Right lobe of liver (tissue), 4 donors: Measurements from ENCODE around the gene HIC1.

Experiments used
- POLR2A ChIP-seq: fragments of 450-650 bp; IDR thresholded peaks from one replicate; pipeline ENCODE4 v1.6.1; 2017; ENCODE audit warnings: antibody characterized with exemption, mild to moderate bottlenecking
- TF ChIP-seq, protein P1 (sequence below), 4 donors: fragments of 200-600 bp in 3 of 4; fragments of 450-650 bp in 1 of 4; IDR thresholded peaks; one replicate each; pipeline versions ENCODE4 v1.5.1 to v1.8.0; 2016 to 2022; ENCODE audit warnings: antibody characterized with exemption in 4 of 4, mild to moderate bottlenecking in 2 of 4
- donor health status: DM: no; HTN: no; CAD: no.
- donor health status: DM: no; HTN: no; CAD: no.
- donor health status: DM: no; HTN: yes; CAD: no.

DNA sequence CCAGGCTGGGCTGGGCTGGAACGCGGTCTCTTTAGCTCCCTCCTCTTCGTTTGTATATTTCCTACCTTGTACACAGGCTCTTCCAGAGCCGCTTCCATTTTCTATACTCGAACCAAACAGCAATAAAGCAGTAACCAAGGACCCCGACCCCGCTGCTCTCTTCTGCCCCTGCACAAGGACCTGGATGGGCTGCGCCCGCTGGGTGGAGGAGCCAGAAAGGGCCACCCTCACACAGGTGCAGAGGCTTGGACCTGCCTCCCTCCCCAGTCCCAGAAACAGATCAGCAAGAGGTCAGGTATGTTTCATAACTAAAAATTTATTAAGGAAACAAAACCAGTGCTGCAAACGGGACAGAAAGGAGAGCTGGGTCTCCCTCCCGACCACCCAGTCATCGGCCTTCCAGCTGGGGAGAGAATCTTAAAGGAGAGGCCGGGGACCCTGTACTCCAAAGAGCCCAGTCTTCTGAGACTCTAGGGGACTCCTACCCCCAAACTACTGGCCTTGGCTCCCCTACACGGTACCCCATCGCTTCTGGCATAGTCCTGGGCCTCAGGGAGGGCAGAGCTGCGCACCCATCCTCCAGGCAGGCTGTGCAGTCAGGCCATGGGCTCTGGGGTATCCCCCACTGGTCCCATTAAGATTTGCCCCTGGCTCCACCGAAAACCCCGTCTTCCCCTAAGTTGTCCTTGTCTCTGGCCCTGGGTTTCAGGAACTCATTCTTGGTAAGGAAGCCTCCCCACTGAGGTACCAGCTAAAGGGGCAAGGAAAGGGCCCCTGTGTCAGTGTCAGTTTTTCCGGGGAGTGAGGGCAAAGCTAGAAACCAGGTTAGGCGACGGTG, 4.9 kb downstream of the HIC1 start:
- no peak for TF ChIP-seq POLR2A
- TF ChIP-seq, protein P1, sequence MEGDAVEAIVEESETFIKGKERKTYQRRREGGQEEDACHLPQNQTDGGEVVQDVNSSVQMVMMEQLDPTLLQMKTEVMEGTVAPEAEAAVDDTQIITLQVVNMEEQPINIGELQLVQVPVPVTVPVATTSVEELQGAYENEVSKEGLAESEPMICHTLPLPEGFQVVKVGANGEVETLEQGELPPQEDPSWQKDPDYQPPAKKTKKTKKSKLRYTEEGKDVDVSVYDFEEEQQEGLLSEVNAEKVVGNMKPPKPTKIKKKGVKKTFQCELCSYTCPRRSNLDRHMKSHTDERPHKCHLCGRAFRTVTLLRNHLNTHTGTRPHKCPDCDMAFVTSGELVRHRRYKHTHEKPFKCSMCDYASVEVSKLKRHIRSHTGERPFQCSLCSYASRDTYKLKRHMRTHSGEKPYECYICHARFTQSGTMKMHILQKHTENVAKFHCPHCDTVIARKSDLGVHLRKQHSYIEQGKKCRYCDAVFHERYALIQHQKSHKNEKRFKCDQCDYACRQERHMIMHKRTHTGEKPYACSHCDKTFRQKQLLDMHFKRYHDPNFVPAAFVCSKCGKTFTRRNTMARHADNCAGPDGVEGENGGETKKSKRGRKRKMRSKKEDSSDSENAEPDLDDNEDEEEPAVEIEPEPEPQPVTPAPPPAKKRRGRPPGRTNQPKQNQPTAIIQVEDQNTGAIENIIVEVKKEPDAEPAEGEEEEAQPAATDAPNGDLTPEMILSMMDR (IDR thresholded peaks at IDR 0.05): no peak
